Neuron (in vitro differentiated cells): ENCODE data around the gene BTBD9.

Experiments
- H2AFZ ChIP-seq: one replicate; pipeline ENCODE4 v1.6.1; 2013; ENCODE audit warnings: low read depth, mild to moderate bottlenecking, inconsistent platforms, low read length, moderate library complexity
- H3K27me3 ChIP-seq: one replicate; pipeline ENCODE4 v1.6.1; 2013; ENCODE audit warnings: low read length; ENCODE audit not compliant: insufficient read depth
- H3K36me3 ChIP-seq: one replicate; pipeline ENCODE4 v1.6.1; 2013; ENCODE audit warnings: low read length; ENCODE audit not compliant: insufficient read depth
- H3K4me1 ChIP-seq: one replicate; pipeline ENCODE4 v1.6.1; 2013; ENCODE audit warnings: low read length; ENCODE audit not compliant: insufficient read depth
- H3K4me3 ChIP-seq: 2 replicates; pipeline ENCODE4 v1.5.1; 2013; ENCODE audit warnings: mild to moderate bottlenecking, low read length, moderate library complexity
- H3K9me3 ChIP-seq: one replicate; pipeline ENCODE4 v1.6.1; 2013; ENCODE audit warnings: low read length

The BTBD9 gene

DNA sequence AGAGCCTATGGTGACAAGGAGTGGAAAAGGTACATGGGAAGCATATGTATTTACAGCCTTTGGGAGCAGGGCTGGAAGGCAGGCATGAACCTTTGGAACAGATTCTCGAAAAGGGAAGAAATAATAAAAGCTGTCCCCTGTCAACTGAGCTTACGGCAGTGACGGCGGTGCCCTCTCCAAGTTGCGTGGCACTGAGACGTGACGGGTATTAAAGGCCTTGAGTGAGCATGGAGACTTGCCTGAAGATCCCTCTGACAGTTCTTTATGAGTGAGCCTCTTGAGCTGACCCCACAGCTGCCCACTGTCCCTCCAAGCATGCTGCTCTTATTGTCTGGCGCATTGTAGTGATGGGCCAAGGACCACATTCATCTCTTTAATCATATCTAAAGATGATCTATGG lies 431.7 kb downstream of the BTBD9 start:
- H3K27me3 ChIP-seq: no peaks in the 10 kb centered on the region
- no peak overlapping the region for H2AFZ ChIP-seq
- peaks cover 2% of the 10 kb centered on the region for H3K9me3 ChIP-seq
- H3K4me1 ChIP-seq: peaks cover 24% of the 10 kb centered on the region
- no peak overlapping the region for H3K4me3 ChIP-seq
- no peaks in the 10 kb centered on the region for H3K36me3 ChIP-seq

DNA sequence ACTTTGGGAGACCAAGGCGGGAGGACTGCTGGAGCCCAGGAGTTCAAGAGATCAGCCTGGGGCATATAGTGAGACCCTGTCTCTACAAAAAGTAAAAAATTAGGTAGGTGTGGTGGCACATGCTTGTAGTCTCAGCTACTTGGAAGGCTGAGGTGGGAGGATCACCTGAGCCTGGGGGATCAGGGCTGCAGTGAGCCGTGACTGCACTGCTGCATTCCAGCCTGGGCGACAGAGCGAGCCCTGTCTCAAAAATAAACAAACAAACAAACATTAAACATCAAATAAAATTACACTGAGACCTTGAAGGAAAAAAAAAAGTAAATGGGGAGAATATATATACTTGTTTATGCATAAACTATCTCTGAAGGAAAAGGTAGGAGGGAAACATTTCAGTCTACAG lies 432.4 kb downstream of the BTBD9 start:
- no peak overlapping the region for H2AFZ ChIP-seq
- no peak overlapping the region for H3K4me3 ChIP-seq
- no peaks in the 10 kb centered on the region for H3K36me3 ChIP-seq
- peaks cover 17% of the 10 kb centered on the region for H3K4me1 ChIP-seq
- no peaks in the 10 kb centered on the region for H3K27me3 ChIP-seq
- peaks cover 2% of the 10 kb centered on the region for H3K9me3 ChIP-seq

DNA sequence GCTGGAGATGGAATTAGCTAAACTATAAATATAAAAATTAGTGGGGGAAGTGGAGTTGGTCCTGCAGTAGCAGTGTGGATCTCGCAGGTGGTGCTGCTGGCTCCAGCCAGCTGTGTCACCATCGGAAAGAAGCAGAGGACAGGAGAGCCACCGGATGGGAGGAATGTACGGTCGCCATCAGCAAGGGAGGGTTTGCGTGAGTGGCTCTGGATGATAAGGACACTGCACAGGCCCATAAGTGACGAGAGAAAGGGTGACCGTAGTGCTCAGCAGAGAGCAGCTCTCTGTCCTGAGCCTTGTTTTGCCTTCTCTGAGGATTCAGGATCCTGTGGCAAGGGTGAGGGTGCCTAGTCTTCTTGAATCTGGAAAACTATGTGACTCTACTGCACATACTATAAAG lies 441.5 kb downstream of the BTBD9 start:
- H3K4me1 ChIP-seq: peaks cover 32% of the 10 kb centered on the region
- no peak overlapping the region for H2AFZ ChIP-seq
- no peaks in the 10 kb centered on the region for H3K9me3 ChIP-seq
- no peaks in the 10 kb centered on the region for H3K36me3 ChIP-seq
- no peaks in the 10 kb centered on the region for H3K27me3 ChIP-seq
- H3K4me3 ChIP-seq: no peak overlapping the region

DNA sequence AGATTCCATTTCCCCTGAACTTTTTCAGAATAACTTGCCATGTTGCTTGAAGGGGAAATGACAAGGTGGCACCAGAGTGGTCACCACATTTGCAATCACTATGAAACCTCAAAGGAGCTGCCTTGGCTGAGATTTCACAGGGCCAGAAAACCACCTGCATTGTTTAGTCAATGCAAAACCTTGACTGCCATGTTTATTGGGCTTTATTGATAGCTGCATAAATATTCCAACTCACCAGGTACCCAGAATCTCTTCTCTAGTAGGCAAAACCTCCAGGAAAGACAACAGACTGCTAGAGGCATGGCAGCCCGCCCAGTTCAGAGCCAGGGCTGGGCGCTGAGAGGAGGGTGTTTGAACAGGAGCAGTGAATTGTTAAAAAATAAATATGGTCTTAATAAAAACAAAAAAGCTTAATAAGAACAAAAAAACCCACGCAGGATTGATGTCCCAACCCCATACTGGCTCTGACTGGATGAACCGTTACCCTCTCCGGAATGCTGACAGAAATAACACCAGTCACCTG lies 444.6 kb downstream of the BTBD9 start:
- Histone ChIP-seq H3K4me3 (no peak overlapping the region), H3K4me1 (peaks cover 58% of the 10 kb centered on the region), H2AFZ (no peak overlapping the region), H3K27me3 (no peaks in the 10 kb centered on the region), H3K36me3 (no peaks in the 10 kb centered on the region), H3K9me3 (no peaks in the 10 kb centered on the region)

DNA sequence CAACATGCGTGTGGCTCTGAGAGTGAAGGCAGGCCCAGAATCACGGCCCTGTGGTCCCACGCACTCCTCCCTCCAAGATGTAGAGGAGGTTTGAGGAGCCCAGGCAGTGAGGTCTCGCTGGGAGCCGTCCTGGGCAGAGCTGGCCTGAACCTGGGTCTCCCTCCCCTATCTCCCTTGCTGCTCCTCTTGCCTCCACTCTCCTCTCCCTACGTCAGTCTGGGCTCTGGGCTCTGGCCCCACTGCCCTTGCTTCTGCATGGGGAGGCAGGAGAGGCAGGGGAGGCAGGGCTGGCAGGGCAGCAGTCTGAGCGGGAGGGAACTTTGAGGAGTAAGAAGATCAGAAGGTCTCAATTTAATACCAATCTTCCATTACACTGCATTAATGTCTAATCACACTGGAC lies 445.1 kb downstream of the BTBD9 start:
- H2AFZ ChIP-seq: no peak overlapping the region
- no peaks in the 10 kb centered on the region for H3K36me3 ChIP-seq
- peaks cover 58% of the 10 kb centered on the region for H3K4me1 ChIP-seq
- H3K9me3 ChIP-seq: no peaks in the 10 kb centered on the region
- H3K27me3 ChIP-seq: no peaks in the 10 kb centered on the region
- H3K4me3 ChIP-seq: no peak overlapping the region

DNA sequence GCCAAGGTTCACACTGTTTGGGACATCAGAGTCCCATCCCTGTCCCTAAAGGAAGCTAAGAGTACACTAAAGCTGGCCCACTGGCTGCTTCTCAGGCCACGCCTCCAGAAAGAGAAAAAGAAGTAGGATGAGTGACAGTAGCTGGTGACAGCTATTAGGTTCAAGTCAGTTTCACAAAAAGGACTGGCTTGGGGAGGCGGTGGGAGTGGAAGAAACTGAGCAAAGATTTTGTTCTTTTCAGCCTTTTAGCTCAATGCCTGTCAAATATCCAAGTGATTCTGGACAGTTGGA lies 445.5 kb downstream of the BTBD9 start:
- Histone ChIP-seq H3K9me3 (no peaks in the 10 kb centered on the region), H2AFZ (no peak overlapping the region), H3K27me3 (no peaks in the 10 kb centered on the region), H3K4me1 (peaks cover 58% of the 10 kb centered on the region), H3K4me3 (no peak overlapping the region), H3K36me3 (no peaks in the 10 kb centered on the region)

DNA sequence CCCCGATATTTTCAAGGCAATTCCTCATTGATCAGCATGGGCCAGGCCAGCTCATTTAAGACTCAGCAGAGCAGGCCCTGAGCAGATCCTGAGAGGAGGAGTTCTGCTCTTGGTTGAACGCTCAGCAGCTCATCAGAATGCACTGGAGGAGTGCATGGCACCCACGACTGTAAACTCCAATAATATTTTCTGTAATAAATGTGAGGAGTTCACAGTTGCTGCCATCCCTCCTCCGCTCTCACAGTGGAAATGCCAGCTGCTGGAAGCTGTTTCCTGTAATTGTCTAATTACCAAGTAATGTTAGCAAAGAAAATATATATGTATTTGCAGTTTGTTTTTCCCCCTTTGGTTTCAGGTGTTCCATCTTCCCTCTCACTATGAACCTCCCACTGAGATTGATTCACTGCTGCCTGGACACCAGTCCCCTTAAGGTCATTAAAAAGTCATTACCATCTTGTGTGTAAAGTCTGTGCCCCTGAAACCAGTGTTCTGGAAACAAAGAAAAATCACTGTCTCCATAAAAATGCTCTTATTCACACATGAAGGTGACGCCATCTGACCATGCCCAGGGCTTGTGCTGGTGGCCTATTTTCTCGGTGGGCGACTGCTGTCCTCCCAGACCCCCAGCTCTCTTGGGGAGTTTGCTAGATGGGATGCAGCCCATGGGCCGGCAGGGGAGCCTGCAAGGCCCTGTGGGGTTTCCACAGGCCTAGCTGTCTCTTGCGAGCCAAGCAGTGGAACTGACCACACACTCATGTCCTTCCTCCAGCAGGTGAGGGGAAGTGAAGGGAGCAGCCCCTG lies 446.0 kb downstream of the BTBD9 start:
- Histone ChIP-seq H3K4me3 (no peak overlapping the region), H3K9me3 (no peaks in the 10 kb centered on the region)

DNA sequence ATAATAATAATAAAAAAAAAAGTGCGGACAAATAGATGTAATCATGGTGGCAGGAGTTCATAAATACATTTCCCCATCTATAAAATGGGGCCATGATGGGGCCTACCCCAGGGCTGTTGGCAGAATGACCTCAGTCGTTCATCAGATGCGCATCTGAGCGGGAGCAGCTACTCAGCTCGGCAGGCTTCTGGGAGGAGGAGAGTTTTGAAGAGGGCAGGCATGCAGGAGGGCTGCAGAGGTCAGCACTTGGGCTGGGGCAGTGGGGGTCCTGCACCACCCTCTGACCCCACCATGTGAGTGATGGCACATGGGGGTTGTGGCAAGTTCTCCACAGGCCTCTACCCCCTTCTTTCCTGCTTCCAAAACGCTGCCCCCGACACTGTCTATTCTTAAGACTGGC lies 446.7 kb downstream of the BTBD9 start:
- Histone ChIP-seq H3K27me3 (no peaks in the 10 kb centered on the region), H3K36me3 (no peaks in the 10 kb centered on the region), H3K9me3 (no peaks in the 10 kb centered on the region), H3K4me3 (no peak overlapping the region), H2AFZ (no peak overlapping the region), H3K4me1 (peaks cover 55% of the 10 kb centered on the region)

More for the DNA sequence above, 446.0 kb downstream of the BTBD9 start:
- H3K36me3 ChIP-seq: no peaks in the 10 kb centered on the region
- H3K4me1 ChIP-seq: peaks cover 58% of the 10 kb centered on the region
- no peak overlapping the region for H2AFZ ChIP-seq
- H3K27me3 ChIP-seq: no peaks in the 10 kb centered on the region

DNA sequence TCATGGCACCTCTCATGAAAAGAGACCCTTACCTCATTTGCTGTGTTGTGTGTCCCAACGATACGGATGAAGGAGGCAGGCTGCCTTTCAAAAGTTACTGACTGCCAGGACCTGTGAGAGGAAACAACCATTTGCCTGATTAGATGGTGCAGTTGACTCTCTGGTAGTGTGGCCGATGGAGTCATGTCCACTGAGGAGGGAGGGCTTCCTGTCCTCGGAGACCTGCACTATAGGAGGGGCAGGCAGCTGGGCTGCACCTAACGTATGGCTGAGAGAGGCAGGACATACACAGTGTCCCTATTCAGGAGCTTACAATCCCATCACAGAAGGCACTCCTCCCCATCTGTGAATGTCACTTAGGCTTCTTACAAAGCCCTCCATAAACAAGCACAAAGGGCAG lies 447.2 kb downstream of the BTBD9 start:
- no peaks in the 10 kb centered on the region for H3K9me3 ChIP-seq
- no peaks in the 10 kb centered on the region for H3K27me3 ChIP-seq
- no peak overlapping the region for H3K4me3 ChIP-seq
- no peak overlapping the region for H2AFZ ChIP-seq
- peaks cover 54% of the 10 kb centered on the region for H3K4me1 ChIP-seq
- no peaks in the 10 kb centered on the region for H3K36me3 ChIP-seq

DNA sequence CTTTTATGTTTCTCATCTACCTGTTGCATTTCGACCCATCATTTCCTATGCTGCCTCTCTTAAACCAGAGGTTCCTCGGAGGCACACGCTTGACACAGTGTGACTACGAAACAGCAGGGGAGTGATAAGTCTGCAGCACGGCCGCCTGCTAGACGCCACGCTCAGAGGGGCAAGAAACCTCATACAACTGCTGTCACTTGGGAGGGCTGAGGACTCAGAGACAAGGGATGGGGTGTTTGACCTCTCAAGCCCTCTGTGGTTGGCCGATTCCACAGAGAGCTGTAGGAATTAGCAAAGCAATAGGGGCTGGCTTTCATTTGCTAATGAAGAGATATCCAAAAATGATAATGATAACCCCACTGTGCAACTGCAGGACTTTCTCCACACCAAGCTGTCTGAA lies 447.7 kb downstream of the BTBD9 start:
- H3K9me3 ChIP-seq: no peaks in the 10 kb centered on the region
- no peaks in the 10 kb centered on the region for H3K27me3 ChIP-seq
- peaks cover 54% of the 10 kb centered on the region for H3K4me1 ChIP-seq
- H2AFZ ChIP-seq: no peak overlapping the region
- H3K36me3 ChIP-seq: no peaks in the 10 kb centered on the region
- no peak overlapping the region for H3K4me3 ChIP-seq

DNA sequence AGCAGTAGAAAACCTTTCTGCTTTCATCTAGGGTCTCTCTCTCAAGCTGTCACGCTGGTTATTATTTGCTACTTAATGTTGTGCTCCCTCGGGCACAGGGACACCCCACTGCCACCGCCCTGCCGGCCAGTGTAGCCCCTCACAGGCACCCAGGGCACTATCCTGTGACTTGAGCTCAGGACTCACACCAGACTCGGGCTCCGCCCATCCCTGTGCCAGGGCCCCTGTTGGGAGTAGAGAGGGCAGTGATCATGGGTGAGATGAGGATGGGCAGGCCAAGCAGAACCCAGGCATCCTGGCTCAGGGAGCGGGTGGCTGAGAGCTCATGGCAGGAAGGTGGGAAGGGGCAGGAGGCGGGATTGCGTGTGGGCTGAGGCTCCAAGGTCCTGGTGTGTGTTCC lies 448.3 kb downstream of the BTBD9 start:
- Histone ChIP-seq H3K4me1 (peaks cover 55% of the 10 kb centered on the region), H2AFZ (no peak overlapping the region), H3K27me3 (no peaks in the 10 kb centered on the region), H3K9me3 (no peaks in the 10 kb centered on the region), H3K4me3 (no peak overlapping the region), H3K36me3 (no peaks in the 10 kb centered on the region)

DNA sequence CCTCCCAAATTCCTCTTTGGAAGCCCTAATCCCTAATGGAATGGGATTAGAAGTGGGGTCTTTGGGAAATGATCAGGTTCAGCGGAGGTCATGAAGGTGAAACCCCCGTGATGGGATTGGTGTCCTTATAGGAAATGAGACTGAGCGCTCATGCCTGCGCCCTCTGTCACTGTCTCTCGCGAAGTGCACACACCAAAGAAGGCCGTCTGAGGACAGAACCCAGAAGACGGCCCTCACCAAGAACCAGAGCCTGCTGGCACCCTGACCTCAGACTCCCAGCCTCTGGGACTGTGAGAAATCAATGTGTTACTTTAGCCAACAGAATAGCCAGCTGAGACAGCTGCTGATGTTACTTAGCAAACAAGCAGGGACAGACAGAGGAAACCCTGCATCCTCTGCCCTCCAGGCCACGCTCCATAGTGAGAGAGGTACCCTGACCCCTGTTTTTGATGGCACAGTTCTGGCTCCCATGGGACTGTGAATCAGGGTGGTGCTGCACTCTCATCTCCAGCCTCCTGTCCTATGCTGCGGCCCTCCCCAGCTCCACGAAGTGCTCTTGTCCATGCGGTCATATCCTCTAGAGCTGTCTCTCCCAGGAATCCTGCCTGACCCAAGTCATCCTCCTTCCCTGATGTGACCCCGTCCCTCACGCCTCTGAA lies 450.9 kb downstream of the BTBD9 start:
- H2AFZ ChIP-seq: no peak overlapping the region
- no peaks in the 10 kb centered on the region for H3K9me3 ChIP-seq
- H3K4me3 ChIP-seq: no peak overlapping the region
- H3K27me3 ChIP-seq: no peaks in the 10 kb centered on the region
- peaks cover 60% of the 10 kb centered on the region for H3K4me1 ChIP-seq
- no peaks in the 10 kb centered on the region for H3K36me3 ChIP-seq

DNA sequence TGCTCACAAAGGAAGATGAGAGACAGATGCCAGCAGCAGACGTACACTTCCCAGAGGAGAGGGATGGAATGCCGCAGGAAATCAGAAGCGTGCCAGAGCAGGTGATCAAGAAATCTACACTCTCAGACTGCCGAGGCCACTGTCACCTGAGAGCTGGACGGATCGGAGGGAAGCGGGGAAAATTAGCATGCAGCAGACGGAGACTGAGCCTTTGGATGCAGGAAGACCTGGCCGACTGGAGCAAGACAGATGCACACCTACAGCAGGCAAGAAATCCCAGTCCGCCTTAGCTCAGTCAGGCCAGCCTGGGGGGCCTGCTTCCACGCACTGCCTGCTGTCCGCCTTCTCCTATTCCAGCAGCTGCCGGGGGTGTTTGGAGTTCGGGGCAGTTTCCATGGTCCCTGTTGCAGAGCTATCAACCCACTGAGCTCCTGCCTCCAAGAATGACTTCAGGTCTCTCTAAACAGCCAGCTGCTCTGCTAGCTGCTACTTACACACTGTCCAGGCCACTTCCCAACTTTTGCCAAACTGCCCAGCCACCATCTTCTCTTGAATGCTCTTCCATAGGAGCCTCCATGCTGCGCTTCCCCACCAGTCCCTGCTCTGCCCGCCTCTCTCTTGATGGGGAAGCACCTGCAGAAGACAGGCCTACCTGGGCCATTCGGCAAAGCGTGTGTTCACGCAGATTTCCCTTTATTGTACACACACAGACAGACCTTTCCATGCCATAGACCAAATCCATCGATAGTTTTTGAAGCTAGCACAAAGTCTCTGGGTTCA lies 451.7 kb downstream of the BTBD9 start:
- H3K36me3 ChIP-seq: no peaks in the 10 kb centered on the region
- no peaks in the 10 kb centered on the region for H3K9me3 ChIP-seq
- H3K4me1 ChIP-seq: peaks cover 52% of the 10 kb centered on the region
- H2AFZ ChIP-seq: no peak overlapping the region
- no peaks in the 10 kb centered on the region for H3K27me3 ChIP-seq
- H3K4me3 ChIP-seq: no peak overlapping the region
